HS-5 (cell line): Measurements from ENCODE around the gene ERAL1.
"Not testable (repeated sequence)": the region's sequence is repeated elsewhere in the genome, so short reads cannot be mapped to it uniquely, and the experiment has no call there.

Experiments used
- DNase-seq: peaks from one replicate; pipeline ENCODE4 v3.0.0-alpha.2; 2012; ENCODE audit warnings: low read depth

The ERAL1 gene

GRCh38 chr17:28854457-28855335 is at the start of gene ERAL1:
ERAL1 (plus strand) TSS chr17:28855016; CDS start chr17:28855035, 19 bp downstream.
- peak; percentile 59 for DNase-seq

GRCh38 chr17:28807925-28808634 is 46.7 kb upstream of the ERAL1 start:
- DNase-seq: peak; percentile 63

DNA sequence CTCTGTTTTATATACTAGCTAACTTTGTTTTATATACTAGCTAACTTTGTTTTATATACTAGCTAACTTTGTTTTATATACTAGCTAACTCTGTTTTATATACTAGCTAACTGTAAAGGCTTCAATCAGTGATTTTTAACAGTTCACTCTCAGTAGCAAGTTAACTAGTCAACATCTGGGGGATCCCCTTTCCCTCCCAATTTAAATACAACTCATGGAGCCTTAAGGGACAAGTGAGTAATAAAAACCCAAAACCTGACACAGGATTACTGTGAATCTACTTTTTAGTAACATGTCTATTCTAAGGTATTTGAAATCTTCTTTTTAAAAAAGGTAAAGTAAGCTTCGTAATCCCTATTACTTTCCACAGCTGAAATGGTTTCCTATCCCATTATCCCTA is 44.4 kb upstream of the ERAL1 start:
- DNase-seq: no peak

GRCh38 chr17:28811651-28812090 is 43.1 kb upstream of the ERAL1 start:
- DNase-seq: no peak

- peak; percentile 61 for DNase-seq
These were observed 42.6 kb upstream of the ERAL1 start for GRCh38 chr17:28812091-28812747.

GRCh38 chr17:28812748-28813377 is 42.0 kb upstream of the ERAL1 start:
- no peak for DNase-seq

GRCh38 chr17:28816540-28816939 is 38.3 kb upstream of the ERAL1 start:
- DNase-seq: no peak

GRCh38 chr17:28818819-28819221 is 36.0 kb upstream of the ERAL1 start:
- no peak for DNase-seq

GRCh38 chr17:28819582-28819981 is 35.2 kb upstream of the ERAL1 start:
- no peak for DNase-seq

DNA sequence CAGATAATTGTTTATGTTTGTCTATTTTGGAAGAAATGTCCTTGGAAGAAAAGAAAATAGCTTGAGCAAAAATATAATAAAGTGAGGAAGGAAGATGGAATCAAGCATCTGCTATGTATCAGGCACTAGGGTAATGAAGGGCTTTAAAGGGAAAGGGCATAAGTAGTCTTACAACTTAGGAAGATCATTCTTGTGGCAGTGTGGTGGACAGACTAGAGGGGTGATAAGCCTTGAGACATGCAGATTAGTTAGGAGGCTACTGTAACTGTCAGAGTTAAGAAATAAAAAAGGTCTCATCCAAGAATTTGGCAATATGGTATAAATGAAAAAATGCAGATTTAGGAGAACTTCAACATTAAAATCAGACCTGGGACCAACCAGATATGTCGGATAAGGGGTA is 27.1 kb upstream of the ERAL1 start:
- DNase-seq: no peak

- DNase-seq: no peak
These were observed 26.3 kb upstream of the ERAL1 start for GRCh38 chr17:28828294-28829040.

DNA sequence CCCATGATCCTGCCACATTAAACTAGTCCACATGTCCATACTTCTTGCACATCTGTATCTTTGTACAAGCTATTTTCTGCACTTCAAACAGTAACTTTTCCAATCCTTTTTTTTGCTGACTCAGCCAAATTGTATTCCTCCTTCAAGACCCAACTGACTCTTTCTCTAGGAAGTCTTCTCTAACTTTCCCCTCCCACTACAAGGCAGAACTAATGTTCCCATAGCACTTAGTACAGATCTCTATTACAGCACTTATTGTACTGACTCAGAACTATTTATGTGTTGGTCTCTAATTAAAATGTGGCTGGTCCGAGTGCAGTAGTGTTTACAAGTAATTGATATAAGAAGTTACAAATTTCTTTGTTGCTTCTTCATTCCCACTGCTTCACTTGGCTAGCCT is 20.4 kb upstream of the ERAL1 start:
- no peak for DNase-seq

- not testable (repeated sequence) for DNase-seq
These were observed 18.3 kb upstream of the ERAL1 start for GRCh38 chr17:28836541-28836940.

DNA sequence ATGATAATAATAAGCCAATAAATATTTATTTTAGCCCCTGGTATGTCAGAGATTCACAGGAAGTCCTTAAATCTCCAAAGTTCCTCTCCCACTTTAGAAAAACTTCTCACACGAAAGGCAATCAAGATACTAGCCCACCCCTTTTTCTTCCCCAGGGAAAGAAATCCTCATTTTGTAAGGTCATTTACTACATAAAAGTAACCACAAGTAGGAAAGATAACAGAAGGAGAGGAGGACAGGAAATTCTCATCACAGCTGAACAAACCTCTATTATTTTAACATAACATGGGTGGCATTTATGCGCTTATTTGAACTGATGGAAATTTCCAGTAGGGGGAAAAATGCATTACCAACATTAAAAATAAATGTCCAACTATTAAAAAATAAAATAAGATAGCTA is 15.6 kb upstream of the ERAL1 start:
- no peak for DNase-seq

- DNase-seq: no peak
These were observed 12.9 kb upstream of the ERAL1 start for GRCh38 chr17:28841901-28842281.

- peak; percentile 36 for DNase-seq
These were observed 12.4 kb upstream of the ERAL1 start, which contains the start of gene FAM222B for GRCh38 chr17:28842282-28843012. FAM222B (minus strand) TSS chr17:28842790; CDS start chr17:28766667, 76,123 bp downstream.

DNA sequence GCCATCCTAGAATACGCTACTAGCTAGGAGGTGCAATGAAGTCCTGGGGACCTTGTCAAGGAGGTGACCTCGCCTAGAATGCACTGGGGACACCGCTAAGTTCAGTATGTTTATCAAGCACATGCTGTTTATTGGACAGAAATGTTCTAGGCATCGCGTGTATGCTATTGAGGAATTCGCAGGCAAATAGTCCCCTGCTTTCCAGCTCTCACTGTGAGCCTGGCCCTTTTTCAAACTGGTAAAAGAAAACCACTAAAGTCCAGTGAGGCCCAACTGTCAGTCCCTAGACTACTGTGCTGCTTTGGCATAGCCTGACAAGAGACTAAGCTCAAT is 11.0 kb upstream of the ERAL1 start:
- no peak for DNase-seq

DNA sequence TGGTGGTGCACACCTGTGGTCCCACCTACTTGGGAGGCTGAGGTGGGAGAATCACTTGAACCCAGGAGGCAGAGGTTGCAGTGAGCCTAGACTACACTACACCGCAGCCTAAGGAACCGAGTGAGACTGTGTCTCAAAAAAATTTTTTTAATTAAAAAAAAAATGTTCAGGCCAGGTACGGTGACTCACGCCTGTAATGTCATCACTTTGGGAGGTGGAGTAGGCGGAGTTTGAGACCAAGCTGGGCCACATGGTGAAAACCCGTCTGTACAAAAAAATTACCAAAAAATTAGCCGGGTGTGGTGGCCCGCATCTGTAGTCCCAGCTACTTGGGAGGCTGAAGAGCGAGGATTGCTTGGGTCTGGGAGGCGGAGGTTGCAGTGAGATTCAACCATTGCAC is 8.6 kb upstream of the ERAL1 start:
- no peak for DNase-seq

DNA sequence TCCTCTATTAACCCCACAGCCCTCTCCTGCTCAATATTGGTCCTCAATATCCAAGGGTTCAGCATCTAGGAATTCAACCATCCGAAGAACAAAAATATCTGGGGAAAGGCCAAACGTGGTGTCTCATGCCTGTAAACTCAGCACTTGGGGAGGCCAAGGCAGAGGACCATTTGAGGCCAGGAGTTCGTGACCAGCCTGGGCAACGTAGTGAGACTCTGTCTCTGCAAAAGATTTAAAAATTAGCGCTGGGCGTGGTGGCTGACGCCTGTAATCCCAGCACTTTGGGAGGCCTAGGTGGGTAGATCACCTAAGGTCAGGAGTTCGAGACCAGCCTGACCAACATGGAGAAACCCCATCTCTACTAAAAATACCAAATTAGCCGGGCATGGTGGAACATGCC is 8.1 kb upstream of the ERAL1 start:
- not testable (repeated sequence) for DNase-seq

DNA sequence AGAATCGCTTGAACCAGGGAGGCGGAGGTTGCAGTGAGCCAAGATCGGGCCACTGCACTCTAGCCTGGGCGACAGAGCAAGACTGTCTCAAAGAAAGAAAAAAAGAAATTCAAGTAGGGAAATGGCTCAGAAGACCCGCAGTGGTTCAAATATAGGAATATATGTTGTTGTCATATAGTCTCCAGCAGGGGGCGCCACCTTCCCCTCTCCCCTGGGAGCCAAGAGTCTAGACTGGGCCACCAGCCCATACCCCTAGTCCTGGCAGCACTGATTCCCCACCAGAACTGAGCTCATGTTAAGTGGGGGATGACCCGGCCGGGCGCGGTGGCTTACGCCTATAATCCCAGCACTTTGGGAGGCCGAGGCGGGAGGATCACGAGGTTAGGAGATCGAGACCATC is 6.1 kb upstream of the ERAL1 start:
- not testable (repeated sequence) for DNase-seq

GRCh38 chr17:28849281-28849680 is 5.5 kb upstream of the ERAL1 start:
- no peak for DNase-seq
